GM21825 (cell line): ENCODE data around the gene FAIM.
"Not testable (repeated sequence)": the region's sequence is repeated elsewhere in the genome, so short reads cannot be mapped to it uniquely, and the experiment has no call there.

Source experiments
- ATAC-seq: cut with Tn5 transposase; IDR thresholded peaks from one replicate; pipeline ENCODE4 v1.9.1; 2021; ENCODE audit warnings: mild to moderate bottlenecking, moderate library complexity; ENCODE audit not compliant: unreplicated experiment

FAIM gene

DNA sequence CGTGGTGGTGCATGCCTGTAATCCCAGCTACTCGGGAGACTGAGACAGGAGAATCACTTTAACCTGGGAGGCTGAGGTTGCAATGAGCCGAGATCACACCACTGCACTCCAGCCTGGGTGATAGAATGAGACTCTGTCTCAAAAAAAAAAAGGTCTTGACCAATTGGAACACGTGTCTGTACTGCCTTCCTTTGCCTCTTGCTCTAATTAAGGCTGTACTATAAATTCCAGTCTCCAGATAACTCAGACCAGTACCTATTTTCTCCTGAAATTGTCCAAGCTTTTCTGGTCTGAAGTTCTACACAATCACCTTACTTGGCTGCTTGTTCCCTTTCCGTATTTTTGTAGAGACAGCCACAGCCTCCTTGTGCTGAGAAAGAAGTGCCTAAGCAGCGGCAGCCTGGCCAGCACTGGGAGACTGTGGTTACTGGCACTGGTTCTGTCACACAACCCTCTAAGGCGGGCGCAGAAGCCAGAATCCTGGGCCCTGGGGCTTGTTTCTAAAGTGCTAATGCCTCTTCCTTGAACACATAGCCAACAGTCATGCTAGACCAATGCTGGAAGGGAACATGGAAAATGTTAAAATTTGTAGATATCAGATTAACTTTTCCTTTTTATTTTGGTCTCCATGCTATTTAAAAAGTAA is 8.3 kb upstream of the FAIM start:
- no peak for ATAC-seq

DNA sequence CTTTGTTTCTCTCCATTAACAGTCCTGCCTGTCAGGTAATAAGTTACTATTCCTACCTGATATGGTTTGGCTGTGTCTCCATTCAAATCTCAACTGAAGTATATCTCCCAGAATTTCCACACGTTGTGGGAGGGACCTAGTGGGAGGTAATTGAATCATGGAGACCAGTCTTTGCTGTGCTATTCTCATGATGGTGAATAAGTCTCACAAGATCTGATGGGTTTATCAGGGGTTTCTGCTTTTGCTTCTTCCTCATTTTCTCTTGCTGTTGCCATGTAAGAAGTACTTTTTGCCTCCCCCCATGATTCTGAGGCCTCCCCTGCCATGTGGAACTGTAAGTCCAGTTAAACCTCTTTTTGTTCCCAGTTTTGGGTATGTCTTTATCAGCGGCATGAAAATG is 6.9 kb upstream of the FAIM start:
- not testable (repeated sequence) for ATAC-seq

GRCh38 chr3:138604106-138604595 is 4.4 kb upstream of the FAIM start:
- ATAC-seq: not testable (repeated sequence)

- ATAC-seq: no peak
Measured at GRCh38 chr3:138609898-138610266, 1.3 kb downstream of the FAIM start.

DNA sequence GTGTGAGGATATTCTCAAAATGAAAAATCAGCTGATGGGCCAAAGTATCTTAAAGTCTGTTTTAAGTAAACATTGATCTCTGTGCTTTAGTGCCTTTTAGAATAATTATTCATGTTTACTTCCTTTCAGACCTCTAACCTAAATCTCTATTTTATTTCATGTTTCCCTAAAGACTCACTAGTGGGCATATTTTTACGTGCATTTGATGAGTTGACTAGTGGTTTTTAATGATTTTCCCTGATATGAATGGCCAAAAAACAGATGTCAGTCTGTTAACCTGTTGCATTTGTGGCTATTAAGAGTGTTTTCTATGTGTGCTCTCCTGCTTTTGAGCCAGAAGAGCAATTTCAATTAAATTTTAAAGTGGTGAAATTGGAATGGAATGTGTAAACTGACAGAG is 6.9 kb downstream of the FAIM start:
- no peak for ATAC-seq

DNA sequence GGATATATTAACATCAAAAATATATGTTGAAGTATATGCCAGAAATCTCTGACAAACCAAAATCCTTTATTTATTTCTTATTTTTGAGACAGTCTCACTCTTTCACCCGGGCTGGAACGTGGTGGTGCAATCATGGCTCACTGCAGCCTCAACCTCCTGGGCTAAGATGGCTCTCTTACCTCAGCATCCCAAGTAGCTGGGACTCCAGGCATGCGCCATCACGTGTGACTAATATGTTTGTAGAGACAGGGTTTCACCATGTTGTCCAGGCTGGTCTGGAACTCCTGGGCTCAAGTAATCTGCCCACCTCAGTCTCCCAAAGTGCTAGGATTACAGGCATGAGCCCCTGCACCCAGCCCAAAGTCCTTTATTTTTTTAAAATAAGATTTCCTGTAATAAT is 11.9 kb downstream of the FAIM start:
- ATAC-seq: no peak

GRCh38 chr3:138624518-138624917 is 15.9 kb downstream of the FAIM start:
- no peak for ATAC-seq

- ATAC-seq: no peak
Measured at GRCh38 chr3:138625707-138626365, 17.3 kb downstream of the FAIM start.

GRCh38 chr3:138629526-138629925 is 21.0 kb downstream of the FAIM start:
- ATAC-seq: no peak

DNA sequence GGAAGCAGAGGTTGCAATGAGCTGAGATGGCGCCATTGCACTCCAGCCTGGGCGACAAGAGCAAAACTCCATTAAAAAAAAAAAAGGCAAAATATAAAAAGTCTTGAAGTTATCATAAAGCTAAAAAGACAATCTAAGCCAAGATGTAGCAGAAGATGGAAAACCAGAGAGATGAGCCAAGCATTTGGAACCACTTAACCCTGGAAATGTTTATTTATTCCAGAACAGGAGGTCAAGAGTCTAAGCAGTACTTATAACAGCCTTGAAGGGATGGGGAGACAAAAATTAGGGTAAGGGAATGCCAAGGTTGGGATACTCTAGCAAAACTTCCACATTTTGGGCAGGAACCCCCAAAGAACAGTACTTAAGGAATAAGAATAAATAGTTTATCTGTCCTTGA is 30.1 kb downstream of the FAIM start:
- ATAC-seq: no peak

DNA sequence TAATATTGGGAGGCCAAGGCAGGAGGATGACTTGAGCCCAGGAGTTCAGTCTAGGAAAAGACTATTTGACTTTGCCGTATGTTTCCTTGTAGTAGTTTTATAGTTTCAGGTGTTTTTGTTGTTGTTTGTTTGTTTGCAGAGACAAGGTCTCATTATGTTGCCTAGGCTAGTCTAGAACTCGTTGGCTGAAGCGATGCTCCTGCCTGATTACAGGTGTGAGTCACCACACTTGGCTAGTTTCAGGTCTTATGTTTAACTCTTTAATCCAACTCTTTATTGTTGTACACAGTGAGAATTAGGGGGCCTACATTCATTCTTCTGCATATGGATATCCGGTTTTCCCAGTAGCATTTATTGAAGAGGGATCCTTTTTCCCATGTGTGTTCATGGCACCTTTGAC is 32.0 kb downstream of the FAIM start:
- no peak for ATAC-seq

DNA sequence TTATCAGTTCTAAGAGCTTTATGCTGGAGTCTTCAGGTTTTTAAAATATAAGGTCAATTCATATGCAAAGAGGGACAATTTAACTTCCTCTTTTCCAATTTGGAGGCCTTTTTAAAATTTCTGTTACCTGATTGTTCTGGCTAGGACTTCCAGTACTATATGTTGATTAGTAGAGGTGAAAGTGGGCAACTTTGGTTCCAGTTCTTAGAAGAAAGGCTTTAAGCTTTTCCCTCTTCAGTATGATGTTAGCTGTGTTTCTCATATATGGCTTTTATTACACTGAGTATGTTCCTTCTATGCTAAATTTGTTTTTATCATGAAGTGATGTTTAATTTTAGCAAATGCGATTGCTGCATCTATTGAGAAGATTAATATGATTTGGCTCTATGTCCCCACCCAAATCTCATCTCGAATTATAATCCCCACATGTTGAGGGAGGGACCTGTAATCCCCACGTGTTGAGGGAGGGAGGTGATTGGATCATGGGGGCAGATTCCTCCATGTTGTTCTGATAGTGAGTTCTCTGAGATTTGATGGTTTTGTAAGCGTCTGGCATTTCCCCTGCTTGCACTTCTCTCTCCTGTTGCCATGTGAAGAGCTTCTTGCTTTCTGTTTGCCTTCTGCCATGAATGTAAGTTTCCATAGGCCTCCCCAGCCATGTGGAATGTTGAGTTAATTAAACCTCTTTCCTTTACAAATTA is 33.8 kb downstream of the FAIM start:
- no peak for ATAC-seq

DNA sequence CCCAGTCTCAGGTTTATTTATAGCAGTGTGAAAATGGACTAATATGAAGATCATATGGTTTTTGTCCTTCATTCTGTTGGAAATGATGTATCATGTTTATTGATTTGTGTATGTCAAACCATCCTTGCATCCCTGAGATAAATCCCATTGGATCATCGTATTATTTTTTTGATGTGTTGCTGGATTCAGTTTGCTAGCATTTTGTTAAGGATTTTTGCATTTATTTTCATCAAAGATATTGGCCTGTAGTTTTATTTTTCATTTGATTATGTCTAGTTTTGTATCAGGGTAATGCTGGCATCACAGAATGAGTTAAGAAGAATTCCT is 34.3 kb downstream of the FAIM start:
- no peak for ATAC-seq

DNA sequence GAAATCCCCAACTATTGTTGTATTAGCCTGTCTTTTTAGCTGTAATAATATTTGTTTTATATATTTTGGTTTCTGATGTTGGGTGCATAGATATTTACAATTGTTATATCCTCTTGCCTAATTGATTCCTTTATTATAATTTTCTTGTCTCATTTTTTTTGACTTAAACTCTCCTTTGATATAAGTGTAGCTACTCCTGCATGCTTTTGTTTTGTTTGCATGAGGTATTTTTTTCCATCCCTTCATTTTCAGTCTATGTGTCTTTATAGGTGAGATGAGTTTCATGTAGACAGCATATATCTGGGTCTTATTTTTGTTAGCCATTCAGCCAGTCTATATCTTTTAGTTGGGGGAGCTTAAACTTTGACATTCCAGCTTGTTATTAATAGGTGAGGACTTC is 37.4 kb downstream of the FAIM start:
- no peak for ATAC-seq

GRCh38 chr3:138646513-138646912 is 37.9 kb downstream of the FAIM start:
- ATAC-seq: no peak

- ATAC-seq: no peak
Measured at GRCh38 chr3:138649134-138649533, 40.6 kb downstream of the FAIM start.

DNA sequence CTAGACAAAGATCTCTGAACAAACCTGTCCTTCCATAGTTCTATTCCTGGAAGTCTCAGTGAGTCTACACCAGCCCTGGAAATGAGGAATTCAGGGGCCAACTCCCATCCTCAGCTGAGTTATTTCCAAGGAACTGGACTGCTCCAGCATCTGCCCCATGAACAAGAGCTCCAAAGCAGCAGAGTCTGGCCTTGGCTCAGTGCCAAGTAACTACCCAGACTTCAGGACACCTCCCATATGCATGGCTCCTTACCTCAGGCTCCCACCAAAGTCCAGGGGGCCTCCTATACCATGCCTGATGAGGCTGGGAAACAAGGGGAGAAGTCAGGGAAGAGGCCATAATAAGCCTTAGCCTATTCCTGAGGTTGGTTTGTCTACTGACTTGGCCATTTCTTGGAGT is 45.0 kb downstream of the FAIM start:
- ATAC-seq: no peak

DNA sequence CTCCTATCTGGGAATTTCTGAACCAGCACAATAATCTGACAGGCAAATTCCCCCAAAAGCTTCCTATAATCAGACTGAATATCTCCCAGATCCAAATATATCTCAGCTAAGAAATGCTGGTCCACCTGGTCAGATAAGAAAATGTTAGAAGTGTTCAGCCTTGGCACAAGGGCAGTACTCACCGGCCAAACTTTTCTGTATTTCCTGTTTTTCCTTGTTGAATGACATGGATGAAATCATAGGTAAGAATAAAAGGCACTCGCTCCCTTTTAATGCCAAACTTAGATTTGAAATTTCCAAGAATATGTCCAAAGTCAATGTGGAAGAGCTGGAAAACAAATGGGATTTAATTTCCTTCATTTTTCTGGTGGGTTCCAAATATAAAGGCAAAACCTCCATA is 48.9 kb downstream of the FAIM start:
- no peak for ATAC-seq

DNA sequence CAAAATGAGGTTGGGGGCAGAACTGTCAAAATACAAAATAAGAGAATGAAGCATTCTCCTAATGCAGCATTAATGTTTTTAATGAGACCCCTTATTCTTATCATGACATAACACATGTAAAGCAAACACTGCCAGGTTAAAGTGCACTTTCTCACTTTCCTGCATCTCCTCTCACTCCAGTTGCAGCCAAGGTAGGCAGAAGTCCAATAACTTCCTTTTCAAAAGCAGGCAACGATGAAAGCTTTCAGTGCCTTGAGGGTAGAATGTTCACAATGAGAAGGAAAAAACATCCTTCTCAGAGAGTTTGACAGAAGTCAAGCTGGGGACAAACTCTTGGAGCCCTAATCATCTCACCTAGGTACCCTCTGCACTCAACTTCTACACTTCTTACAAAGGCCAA is 59.5 kb downstream of the FAIM start:
- no peak for ATAC-seq

DNA sequence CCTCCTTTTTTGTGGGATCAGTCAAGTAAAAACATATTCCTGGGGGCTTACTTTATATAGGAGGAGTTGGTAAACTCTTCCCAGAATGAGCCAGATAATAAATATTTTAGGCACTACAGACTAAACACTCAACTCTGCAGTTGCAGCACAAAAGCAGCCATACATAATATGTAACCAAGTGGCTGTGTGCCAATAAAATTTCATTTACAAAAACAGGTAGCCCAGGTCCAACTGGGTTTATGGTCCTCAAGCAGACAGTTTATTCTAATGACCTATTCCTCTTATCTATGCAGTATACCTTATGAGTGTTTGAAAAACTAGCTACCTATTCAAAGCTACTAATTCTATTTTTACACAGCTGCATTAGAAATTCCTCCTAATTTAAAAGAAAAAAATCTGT is 61.8 kb downstream of the FAIM start:
- no peak for ATAC-seq

GRCh38 chr3:138673641-138674530 is 65.3 kb downstream of the FAIM start:
- no peak for ATAC-seq
